HG03460 (cell line): Measurements from ENCODE around the gene ANK3.

Experiments used
- ATAC-seq: cut with Tn5 transposase; IDR thresholded peaks from one replicate; pipeline ENCODE4 v1.9.1; 2021; ENCODE audit not compliant: unreplicated experiment

Gene ANK3

DNA sequence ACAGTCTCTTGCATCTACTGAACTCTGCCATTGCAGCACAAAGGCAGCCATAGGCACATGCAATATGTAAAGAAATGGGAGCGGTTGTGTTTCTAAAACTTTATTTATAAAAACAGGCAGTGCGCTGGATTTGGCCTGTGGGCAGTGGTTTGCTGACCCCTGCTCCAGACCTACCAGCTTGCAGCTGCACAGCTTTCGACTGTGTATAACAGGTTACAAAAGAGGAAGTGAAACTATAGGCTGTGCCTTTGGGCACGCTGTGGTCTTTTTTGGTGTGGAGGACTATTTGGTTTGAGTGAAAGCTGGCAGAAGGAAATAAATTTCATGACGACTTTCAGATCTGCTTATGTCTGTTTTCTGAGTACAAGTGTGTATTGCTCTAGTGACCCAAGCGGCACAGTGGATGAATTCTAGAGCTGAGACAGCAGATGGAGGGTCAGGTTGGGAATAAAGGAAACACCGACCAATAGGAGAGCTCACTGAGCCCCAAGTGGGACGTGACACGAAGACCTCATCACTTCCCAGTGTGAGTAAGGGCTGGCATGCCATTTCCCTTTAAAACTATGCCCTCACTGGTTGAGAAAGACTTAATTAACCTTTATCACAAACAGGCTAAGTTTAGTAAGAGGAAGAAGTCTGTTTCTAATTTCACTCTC, 152.7 kb downstream of the ANK3 start:
- ATAC-seq, result peak; percentile 95

- ATAC-seq, result no peak
These were observed 154.7 kb downstream of the ANK3 start for GRCh38 chr10:60235001-60235400.

- no peak for ATAC-seq
These were observed 155.1 kb downstream of the ANK3 start for GRCh38 chr10:60234551-60234950.

- no peak for ATAC-seq
These were observed 158.8 kb downstream of the ANK3 start for GRCh38 chr10:60230892-60231291.

DNA sequence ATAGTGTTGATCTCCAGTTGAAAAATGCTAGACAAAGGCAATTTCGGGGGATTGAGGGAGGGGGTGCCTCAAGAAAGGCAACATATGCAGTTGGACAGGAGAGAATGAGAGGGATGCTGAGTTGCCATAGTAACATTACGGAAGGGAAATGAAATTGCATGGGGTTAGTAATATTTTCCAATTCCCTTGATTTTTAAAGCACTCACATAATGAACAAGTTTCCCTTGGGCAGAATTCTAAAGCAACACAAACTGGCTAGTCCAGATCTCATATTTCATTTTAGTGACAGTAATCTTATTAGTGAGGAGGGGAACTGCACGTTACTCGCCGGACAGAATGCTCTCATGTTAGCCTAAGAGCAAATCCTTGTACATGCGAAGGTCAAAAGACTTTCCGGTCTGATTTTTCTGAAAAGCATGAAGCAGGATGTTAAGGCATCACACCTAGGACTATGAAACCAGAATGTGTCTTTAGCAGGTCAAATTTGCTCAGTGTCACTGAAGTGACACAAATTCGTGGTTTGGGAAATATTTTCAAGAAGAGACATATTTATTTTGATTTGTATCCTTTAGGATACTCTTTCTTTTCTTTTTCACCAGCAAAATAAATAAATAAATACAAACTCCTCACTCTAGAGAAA, 165.5 kb downstream of the ANK3 start:
- no peak for ATAC-seq

GRCh38 chr10:60222047-60222446, 167.6 kb downstream of the ANK3 start:
- ATAC-seq, result no peak

GRCh38 chr10:60212195-60212594, 177.5 kb downstream of the ANK3 start:
- no peak for ATAC-seq

- ATAC-seq, result no peak
These were observed 179.7 kb downstream of the ANK3 start for GRCh38 chr10:60209874-60210570.

GRCh38 chr10:60208676-60209269, 180.9 kb downstream of the ANK3 start:
- ATAC-seq, result no peak

DNA sequence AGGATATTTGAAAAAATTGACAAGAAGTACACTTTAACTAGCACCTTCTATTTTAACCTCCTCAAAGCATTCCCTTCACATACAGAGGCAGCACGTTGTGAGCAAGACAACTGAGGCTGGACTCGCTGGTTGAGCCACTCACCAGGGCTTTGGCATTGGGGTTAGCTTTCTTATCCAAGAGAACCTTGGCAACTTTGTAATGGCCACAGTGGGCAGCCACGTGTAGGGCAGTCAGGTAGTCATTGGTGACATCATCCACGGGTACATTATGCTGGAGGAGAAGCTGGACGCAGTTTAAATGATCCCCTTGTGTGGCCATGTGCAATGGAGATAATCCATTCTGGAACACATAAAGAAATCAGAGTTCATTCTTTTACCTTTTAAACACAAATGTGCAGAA, 181.8 kb downstream of the ANK3 start:
- ATAC-seq, result no peak

- ATAC-seq, result no peak
These were observed 182.9 kb downstream of the ANK3 start for GRCh38 chr10:60206735-60207134.

DNA sequence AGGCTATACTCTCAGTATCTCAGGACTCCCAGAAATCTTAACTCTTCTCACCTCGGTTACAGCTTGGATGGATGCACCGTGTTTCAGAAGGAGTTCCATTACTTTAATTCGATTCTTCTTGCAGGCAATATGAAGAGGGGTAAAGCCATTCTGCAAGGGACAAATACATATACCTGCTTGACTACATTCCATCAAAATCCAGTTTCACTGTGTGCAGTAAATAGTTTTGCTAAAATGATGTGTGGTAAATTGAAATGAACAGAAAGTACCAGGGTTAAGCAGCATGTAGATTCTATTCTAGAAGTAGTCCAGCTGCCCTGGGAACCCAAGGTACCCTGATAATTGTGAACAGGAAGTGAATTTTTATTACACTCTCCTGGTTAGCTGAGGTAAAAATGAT, 183.9 kb downstream of the ANK3 start:
- ATAC-seq, result no peak

- no peak for ATAC-seq
These were observed 185.6 kb downstream of the ANK3 start for GRCh38 chr10:60203993-60204618.

- no peak for ATAC-seq
These were observed 189.0 kb downstream of the ANK3 start for GRCh38 chr10:60200682-60201053.

GRCh38 chr10:60200012-60200681, 189.5 kb downstream of the ANK3 start:
- no peak for ATAC-seq

GRCh38 chr10:60197206-60197605, 192.5 kb downstream of the ANK3 start:
- ATAC-seq, result no peak

DNA sequence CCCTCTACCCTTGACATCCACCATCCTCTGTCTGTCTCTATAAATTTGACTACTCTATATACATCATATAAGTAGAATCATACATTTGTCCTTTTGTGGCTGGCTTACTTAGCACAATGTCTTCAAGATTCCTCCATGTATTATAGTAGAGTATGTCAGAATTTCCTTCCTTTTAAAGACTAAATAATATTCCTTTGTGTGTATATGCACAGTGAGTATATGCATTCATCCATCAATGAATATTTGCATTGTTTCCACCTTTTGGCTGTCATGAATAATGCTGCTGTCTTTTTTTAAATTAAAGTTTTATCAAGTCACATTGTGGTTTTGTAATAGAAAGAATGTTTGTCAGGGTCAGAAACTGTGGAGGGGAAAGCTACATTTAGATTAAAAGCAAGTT, 195.3 kb downstream of the ANK3 start:
- no peak for ATAC-seq

GRCh38 chr10:60192946-60193345, 196.7 kb downstream of the ANK3 start:
- no peak for ATAC-seq

DNA sequence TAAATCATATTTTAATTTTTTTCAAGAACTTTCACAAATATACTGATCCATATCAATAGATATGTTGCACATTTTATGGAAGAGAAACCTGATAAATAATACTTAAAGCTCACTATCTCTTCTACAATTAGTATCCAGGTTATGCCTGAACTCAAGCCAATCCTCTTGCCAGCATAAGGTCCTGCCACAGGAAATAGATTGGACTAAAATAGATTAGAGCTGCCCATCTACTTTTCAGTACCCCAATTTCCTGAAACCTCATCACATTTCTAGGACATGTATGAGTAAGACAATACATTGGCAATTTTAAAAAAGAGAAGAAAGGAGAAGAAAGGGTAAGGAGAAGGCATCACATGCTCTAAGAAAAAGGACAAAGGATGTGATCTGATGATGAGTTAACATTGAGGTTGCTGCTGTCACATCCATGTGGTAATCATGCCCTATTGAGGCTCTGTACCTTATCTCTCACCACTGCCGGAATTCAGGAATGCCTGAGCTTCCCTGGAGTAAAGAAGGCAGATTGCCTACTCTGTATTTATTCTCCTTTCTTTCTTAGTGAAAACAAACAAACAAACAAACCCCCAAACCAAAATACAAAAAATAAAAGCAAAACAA, 199.7 kb downstream of the ANK3 start:
- ATAC-seq, result no peak

DNA sequence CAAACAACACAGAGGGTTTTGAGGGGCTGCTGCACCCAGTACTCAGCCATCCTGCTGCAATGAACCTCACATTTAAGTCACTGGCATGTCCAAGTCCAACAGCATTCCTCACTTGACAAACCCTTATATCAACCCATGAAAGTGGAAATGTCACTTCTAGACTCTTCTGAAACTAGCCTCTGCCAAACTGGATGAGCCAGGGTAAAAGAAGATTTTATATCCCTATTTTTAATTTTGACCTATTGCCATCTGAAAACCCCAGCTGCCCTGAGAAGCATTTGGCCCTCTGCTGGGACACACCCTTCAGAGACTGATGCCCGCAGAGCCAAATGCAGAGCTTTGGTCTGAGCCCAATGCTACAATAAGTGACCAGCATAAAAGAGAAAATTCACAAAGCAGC, 201.1 kb downstream of the ANK3 start:
- ATAC-seq, result no peak

- no peak for ATAC-seq
These were observed 202.0 kb downstream of the ANK3 start for GRCh38 chr10:60187691-60188090.
